Upper lobe of right lung (tissue), 1 donor: ENCODE results near the gene LAMC3. TPM values are rescaled to one million over a fixed set of nuclear protein-coding genes. Genes with fewer than 3 reads are reported as not detected.

Experiments
- ATAC-seq: fragments of 200-7000 bp; cut with Tn5 transposase; one replicate; pipeline ENCODE4 v1.9.1; 2020; ENCODE audit warnings: mild to moderate bottlenecking, moderate library complexity
- DNase-seq: peaks from one replicate; pipeline ENCODE4 v3.0.0-alpha.2; 2020
- H3K27ac ChIP-seq: fragments of 200-600 bp; one replicate; pipeline ENCODE4 v1.8.0; 2022
- H3K27me3 ChIP-seq: fragments of 200-600 bp; one replicate; pipeline ENCODE4 v1.8.0; 2022; ENCODE audit warnings: mild to moderate bottlenecking
- H3K36me3 ChIP-seq: fragments of 200-600 bp; one replicate; pipeline ENCODE4 v1.8.0; 2022
- H3K4me1 ChIP-seq: fragments of 200-600 bp; one replicate; pipeline ENCODE4 v1.8.0; 2022
- H3K4me3 ChIP-seq: fragments of 200-600 bp; one replicate; pipeline ENCODE4 v1.8.0; 2022; ENCODE audit warnings: mild to moderate bottlenecking
- H3K9me3 ChIP-seq: fragments of 200-600 bp; one replicate; pipeline ENCODE4 v1.8.0; 2022
- intact Hi-C: fragments of 100-400 bp; cut with DNase I; formaldehyde crosslinking; loops from one replicate; pipeline ENCODE4 v1.11.0; 2022
- total RNA-seq: library from RNA; stranded (reverse); fragmentation: NEBNext Ultra II Directional; extraction: Animal tissue kit (Norgen Biotek cat#: 25700); gene quantifications from one replicate; pipeline ENCODE4 v1.2.1, GENCODE V29; 2021
- TF ChIP-seq, protein P1 (sequence below): fragments of 200-600 bp; IDR thresholded peaks from one replicate; pipeline ENCODE4 v1.8.0; 2022; ENCODE audit warnings: antibody characterized with exemption
- donor health status: DM: no; HTN: yes; CAD: no; lungs with severe emphysema.

Gene LAMC3
- total RNA-seq, 1 donor from 2014 or later: 28.5 TPM

- no peaks in the 10 kb centered on the region for H3K36me3 ChIP-seq
- DNase-seq (no peak), ATAC-seq (no peak)
- H3K4me1 ChIP-seq: no peaks in the 10 kb centered on the region
- H3K27ac ChIP-seq: no peak overlapping the region
- intact Hi-C loops: no loop called here
- H3K9me3 ChIP-seq: no peaks in the 10 kb centered on the region
- no peak overlapping the region for H3K4me3 ChIP-seq
- TF ChIP-seq, protein P1, sequence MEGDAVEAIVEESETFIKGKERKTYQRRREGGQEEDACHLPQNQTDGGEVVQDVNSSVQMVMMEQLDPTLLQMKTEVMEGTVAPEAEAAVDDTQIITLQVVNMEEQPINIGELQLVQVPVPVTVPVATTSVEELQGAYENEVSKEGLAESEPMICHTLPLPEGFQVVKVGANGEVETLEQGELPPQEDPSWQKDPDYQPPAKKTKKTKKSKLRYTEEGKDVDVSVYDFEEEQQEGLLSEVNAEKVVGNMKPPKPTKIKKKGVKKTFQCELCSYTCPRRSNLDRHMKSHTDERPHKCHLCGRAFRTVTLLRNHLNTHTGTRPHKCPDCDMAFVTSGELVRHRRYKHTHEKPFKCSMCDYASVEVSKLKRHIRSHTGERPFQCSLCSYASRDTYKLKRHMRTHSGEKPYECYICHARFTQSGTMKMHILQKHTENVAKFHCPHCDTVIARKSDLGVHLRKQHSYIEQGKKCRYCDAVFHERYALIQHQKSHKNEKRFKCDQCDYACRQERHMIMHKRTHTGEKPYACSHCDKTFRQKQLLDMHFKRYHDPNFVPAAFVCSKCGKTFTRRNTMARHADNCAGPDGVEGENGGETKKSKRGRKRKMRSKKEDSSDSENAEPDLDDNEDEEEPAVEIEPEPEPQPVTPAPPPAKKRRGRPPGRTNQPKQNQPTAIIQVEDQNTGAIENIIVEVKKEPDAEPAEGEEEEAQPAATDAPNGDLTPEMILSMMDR: no peak
- H3K27me3 ChIP-seq: no peaks in the 10 kb centered on the region
These were observed 60.7 kb downstream of the LAMC3 start for GRCh38 chr9:131069699-131070098.

DNA sequence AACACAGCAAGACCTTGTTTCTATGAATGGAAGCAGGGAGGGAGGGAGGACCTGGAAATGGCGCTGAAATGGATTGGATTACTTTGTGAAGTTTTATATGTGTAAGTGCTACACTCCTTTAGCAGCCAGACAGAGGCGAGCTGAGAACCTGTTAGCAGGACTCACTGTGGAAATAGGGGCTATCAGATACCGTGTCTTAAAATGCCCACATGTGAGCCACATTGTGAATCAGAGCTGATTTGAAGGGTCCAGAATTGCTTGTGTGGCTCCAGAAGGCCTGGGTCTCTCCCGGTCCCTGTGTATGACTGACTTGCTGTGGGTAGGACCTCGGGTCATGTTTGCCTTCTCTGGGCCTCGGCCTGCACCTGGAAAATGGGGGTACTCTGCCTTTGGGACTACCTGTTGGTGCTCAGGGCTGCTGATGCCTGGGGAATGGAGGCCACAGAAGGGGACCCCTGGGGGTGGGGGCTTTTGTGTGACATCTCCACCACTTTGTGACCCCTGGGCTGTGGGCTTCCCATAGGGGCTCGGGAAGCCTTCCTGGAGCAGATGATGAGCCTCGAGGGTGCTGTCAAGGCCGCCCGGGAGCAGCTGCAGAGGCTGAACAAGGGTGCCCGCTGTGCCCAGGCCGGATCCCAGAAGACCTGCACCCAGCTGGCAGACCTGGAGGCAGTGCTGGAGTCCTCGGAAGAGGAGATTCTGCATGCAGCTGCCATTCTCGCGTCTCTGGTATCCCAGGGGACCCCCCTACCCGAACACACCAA is 63.3 kb downstream of the LAMC3 start:
- intact Hi-C loops: no loop called here
- no peak overlapping the region for H3K27ac ChIP-seq
- no peak overlapping the region for H3K4me3 ChIP-seq
- H3K4me1 ChIP-seq: no peaks in the 10 kb centered on the region
- no peak for ATAC-seq
- no peaks in the 10 kb centered on the region for H3K9me3 ChIP-seq
- TF ChIP-seq, protein P1: no peak
- H3K27me3 ChIP-seq: no peaks in the 10 kb centered on the region
- no peaks in the 10 kb centered on the region for H3K36me3 ChIP-seq
- no peak for DNase-seq

GRCh38 chr9:131072871-131073237 is 63.9 kb downstream of the LAMC3 start:
- no peaks in the 10 kb centered on the region for H3K36me3 ChIP-seq
- H3K27ac ChIP-seq: no peak overlapping the region
- DNase-seq (no peak), ATAC-seq (no peak)
- no peaks in the 10 kb centered on the region for H3K4me1 ChIP-seq
- no peak overlapping the region for H3K4me3 ChIP-seq
- intact Hi-C loops: no loop called here
- no peaks in the 10 kb centered on the region for H3K9me3 ChIP-seq
- H3K27me3 ChIP-seq: no peaks in the 10 kb centered on the region
- TF ChIP-seq, protein P1: no peak

- TF ChIP-seq, protein P1: no peak
- no peak overlapping the region for H3K4me3 ChIP-seq
These were observed 67.6 kb downstream of the LAMC3 start for GRCh38 chr9:131076347-131077195.

DNA sequence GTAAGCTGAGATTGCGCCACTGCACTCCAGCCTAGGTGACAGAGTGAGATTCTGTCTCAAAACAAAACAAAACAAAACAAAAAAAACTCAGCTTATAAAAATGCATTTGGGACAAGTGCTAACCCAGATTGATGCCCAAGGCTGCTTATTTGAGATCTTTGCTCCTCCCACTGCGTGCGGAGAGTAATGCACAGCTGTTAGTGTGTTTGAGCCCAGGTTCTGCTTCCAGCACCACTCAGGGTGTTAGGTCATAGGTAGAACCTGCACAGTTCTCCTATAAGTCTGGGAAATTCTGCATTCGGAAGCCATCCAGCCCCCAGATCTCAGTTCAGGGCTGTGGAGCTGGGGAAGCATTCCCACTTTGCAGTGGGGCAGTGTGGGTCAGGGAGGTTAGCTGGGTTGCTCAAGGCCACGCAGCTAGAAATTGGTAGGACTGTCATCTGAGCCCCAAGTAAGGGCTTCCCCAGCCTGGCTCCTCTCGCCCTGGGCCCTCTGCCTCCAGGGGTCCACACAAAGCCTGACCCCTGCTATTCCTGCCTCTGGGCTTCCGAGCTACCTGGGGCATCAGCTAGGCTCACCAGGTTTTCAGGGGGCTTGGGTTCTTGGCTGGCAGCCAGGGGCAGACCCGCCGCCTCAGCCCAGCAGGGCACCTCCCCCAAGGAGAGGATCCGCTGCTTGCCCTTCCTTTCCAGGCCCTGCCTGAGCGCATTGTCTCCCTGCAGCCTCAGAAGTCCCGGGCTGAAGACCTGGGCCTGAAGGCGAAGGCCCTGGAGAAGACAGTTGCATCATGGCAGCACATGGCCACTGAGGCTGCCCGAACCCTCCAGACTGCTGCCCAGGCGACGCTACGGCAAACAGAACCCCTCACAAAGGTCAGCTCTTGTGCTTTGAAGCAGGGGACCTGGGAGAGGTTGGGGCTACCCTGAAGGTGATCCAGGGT is 69.7 kb downstream of the LAMC3 start:
- no peaks in the 10 kb centered on the region for H3K9me3 ChIP-seq
- H3K4me1 ChIP-seq: no peaks in the 10 kb centered on the region
- TF ChIP-seq, protein P1: no peak
- H3K27me3 ChIP-seq: no peaks in the 10 kb centered on the region
- H3K27ac ChIP-seq: no peak overlapping the region
- ATAC-seq (no peak), DNase-seq (no peak)
- no peaks in the 10 kb centered on the region for H3K36me3 ChIP-seq
- intact Hi-C loops: no loop called here
- no peak overlapping the region for H3K4me3 ChIP-seq

More at GRCh38 chr9:131076347-131077195, 67.6 kb downstream of the LAMC3 start:
- no peak overlapping the region for H3K27ac ChIP-seq
- intact Hi-C loops: no loop called here
- DNase-seq (no peak), ATAC-seq (no peak)
- no peaks in the 10 kb centered on the region for H3K9me3 ChIP-seq
- H3K27me3 ChIP-seq: no peaks in the 10 kb centered on the region
- H3K4me1 ChIP-seq: no peaks in the 10 kb centered on the region
- no peaks in the 10 kb centered on the region for H3K36me3 ChIP-seq
